Right forelimb (tissue), 1 donor: ENCODE data around the gene GPATCH1.
A peak's percentile ranks its signal among the peaks of the same experiment; 100 is the strongest.
"Not testable (repeated sequence)": the region's sequence is repeated elsewhere in the genome, so short reads cannot be mapped to it uniquely, and the experiment has no call there.

Experiments used
- DNase-seq: peaks from one replicate; pipeline ENCODE4 v3.0.0-alpha.2; 2018

Gene GPATCH1

DNA sequence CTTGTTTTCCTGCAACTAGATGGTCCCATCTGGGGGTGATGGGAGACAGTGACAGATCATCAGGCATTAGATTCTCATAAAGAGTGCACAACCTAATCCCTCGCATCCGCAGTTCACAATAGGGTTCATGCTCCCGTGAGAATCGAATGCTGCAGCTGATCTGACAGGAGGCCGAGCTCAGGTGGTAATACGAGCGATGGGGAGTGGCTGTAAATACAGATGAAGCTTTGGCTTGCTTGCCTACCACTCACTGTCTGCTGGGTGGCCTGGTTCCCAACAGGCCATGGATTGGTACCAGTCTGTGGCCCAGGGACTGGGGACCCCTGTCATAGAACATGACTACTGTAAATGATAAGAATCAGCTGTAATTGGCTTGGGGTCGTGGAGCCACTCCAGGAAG, 78.9 kb downstream of the GPATCH1 start:
- no peak for DNase-seq

DNA sequence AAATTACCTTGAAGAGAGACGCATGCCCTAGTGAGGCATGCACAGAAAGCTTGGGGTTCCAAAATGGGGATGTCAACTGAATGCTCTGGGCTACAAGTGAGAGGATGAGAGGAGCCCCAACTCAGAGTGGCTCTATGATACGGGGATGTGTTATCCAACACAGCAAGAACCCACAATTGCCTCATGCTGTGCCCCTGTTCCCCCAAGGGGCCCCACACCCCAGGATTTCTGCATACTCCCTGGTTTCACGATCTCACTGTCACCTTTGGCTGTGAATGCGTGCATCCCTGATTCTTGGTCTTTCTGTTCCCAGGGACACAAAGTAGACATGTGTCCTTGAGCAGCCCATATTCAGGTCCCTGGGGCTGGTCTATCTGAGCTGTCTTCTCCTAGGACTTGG, 80.2 kb downstream of the GPATCH1 start:
- DNase-seq = no peak

DNA sequence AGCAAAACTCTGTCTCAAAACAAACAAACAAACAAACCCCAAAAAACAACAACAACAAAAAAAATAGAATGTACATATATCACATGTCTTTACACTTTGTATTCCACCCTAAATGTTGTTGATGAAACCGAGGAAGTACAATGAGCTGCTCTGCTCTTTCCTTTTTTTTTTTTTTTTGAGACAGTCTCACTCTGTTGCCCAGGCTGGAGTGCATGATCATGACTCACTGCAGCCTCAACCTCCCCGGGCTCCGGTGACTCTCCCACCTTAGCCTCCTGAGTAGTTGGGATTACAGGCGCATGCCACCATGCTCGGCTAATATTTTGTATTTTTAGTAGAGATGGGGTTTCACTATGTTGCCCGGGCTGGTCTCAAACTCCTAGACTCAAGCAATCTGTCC, 82.5 kb downstream of the GPATCH1 start:
- DNase-seq = no peak

DNA sequence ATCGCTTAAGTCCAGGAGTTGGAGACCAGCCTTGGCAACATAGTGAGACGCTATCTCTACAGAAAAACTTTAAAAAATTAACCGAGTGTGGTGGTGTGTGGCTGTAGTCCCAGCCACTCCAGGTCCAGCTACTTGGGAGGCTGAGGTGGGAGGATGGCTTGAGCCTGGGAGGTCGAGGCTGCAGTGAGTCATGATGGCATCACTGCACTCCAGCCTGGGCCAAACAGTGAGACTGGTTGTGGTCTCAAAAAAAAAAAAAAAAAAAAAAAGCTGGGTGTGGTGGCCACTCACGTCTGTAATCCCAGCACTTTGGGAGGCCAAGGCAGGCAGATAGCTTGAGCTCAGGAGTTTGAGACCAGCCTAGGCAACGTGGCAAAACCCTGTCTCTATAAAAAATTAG, 85.1 kb downstream of the GPATCH1 start:
- DNase-seq = not testable (repeated sequence)

DNA sequence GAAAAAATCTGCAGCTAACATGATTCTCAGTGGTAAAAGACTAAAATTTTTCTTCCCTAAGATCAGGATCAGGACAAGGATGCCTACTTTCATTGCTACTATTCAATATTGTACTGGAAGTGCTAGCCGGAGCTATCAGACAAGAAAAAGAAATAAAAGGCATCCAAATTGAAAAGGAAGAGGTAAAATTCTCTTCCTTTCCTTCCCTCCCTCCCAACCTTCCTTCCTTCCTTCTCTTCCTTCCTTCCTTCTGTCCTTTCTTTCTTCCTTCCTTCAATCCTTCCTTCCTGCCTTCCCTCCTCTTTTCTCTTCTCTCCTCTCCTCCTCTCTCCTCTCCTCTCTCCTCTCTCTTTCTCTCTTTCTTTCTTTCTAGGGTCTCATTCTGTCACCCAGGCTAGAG, 86.5 kb downstream of the GPATCH1 start:
- no peak for DNase-seq

DNA sequence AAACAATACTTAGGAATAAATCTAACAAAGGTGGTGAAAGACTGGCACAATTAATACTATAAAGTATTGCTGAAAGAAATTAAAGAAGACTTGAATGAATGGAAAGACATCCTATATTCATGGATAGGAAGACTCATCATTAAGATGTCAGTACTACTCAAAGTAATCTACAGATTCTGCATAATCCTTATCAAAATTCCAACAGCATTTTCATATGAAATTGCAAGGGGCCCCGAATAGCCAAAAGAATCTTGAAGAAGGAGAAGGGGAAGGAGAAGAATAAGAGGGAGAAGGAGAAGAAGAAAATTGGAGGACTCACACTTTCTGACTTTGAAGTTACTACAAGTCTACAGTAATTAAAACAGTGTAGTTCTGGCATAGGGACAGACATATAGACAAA, 87.5 kb downstream of the GPATCH1 start:
- no peak for DNase-seq

DNA sequence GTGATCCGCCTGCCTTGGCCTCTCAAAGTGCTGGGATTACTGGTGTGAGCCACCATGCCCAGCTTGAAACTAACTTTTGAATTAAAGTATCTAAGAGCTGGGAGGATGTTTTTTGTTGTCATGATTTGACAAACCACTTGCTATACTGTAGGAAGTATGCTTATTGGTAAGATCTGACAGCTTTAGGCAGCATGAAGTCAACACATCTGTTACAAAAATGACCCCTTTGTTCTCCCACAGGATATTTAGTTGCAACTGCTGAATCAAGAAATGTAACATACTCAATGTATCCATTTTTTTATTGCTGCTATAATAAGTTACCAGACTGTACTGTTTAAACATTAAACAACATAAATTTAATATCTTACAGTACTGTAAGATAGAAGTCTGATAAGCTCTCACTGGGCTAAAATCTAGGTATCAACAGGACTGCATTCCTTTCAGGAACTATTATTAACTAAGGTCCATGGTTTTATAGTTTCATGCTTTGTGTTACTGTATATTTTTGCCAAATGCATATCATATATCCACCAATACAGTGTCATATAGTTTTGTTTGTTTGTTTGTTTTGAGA, 90.3 kb downstream of the GPATCH1 start:
- no peak for DNase-seq

DNA sequence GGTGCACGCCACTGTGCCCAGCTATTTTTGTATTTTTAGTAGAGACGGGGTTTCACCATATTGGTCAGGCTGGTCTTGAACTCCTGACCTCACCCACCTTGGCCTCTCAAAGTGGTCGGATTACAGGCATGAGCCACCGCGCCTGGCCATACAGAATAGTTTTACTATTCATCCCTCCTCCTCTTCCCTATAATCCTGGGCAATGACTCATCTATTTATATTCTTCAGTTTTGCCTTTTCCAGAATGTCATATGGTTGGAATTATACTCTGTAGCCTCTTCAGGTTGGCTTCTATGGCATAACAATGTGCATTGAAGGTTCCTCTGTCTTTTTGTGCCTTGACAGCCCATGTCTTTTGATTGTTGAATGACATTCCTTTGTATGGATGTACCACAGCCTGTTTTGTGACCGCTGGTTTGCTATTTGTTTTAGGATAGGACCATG, 91.0 kb downstream of the GPATCH1 start:
- DNase-seq = no peak

DNA sequence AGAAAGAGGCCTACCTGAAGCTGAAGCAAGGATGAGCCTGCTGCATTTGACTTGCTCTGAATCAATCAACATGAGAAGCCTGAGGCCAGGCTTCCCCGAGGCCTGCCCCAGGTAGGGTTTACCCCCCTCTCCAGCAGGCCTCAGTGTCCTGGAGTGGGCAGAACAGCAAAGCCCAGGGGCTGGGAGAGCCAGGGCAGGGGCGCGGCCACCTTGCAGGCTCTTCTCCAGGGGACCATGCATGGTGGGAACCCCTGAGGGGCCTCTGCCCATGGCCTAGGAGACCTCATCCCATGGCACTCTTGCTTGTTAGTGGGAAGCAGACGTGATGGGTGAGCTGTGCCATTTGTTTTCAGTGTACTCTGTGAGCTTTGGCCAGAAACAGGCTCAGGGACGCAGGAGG, 93.2 kb downstream of the GPATCH1 start:
- no peak for DNase-seq

DNA sequence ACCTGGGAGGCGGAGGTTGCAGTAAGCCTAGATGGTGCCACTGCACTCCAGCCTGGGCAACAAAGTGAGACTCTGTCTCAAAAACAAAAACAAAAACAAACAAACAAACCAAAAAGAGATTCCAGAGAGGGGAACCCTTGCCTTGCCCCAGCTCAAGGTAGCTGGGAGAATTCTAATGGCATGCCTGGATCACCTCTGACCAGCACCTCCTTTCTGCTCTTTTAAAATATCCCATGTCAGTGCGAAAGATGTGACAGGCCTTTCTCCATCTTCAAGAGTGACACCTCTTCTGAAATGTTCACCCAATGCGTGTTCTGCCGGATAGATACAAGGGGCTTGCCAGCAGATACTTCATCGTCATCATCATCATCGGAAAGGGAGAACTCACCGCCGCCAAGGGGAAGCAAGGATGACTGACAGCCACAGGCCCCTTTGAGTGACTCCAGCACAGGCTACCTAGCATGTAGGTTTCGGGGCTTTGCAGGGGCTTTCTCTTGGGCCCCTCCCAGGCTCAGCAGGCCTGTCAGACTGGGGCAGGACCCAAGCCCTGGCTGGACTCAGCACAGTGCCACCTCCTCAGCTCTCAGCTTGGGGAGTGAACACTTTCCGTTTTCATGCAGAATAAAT, 94.3 kb downstream of the GPATCH1 start:
- DNase-seq = no peak

DNA sequence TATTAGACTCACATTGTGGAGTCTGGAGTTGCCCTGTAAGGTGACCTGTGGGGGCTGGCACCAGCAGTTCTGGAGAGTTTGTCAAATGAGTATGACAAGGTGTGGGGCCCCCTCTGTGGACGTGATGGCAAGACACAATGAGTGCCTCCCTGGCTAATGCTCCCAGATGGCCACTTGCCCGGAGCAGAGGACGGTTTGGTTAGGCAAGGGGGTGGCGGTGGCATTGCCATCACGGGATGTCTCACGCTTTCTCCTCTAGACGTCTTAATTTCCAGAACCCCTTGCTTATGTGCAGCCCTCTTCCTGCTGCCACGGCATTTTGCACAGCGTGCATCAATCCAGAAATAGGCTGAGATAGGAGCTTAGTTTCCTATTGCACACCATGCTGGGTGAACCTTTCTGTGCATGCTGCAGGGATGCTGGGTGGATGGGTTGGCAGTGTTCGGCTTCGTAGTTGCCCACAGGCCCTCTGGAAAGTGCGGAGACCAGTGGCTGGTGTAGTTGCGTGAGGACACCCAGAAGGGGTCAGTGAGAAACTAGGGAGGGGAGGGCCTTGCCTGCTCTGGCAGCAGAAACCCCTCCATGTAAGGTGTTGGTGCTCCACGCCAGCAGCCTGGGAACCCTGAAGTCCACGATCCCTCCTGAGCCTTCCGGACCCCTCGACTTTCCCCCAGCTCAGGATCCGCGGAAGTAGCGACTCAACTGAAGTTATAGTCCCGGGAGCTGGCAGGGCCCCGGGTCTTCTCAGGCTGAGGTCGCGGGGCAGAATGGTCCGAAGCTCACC, 95.1 kb downstream of the GPATCH1 start:
- no peak for DNase-seq

DNA sequence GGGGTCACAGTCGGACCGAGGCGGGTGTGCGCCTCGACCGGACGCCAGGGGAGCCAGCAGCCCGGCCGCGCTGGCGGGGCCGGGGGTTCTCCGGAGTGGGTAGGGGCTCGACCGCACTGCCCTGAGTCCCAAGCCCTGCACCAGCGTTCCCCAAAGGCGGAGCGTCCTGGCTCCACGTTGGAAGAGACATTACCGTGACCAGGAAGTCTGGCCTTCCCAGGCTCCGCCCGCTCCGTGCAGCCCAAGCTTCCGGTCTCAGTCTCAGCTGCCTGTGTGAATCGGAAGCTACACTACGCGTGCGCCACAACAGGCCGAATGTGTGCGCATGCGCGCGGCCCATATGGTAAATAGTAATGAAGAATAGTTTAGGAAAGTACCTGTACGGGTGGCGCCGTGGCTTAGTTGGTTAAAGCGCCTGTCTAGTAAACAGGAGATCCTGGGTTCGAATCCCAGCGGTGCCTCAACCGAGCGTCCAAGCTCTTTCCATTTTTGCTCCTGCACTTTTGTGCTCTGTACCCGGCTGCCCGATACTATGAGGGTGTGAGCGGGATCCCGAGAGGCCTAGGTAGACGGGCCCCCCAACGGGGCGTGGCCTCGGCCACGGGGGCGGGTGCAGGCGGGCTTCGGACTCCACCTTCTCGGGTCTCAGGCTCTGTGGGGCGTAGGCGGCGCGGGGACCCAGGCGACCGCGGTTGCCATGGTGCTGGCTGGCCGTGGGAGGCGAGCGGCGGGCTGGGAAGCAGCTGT, 95.9 kb downstream of the GPATCH1 start:
- peak; percentile 100 for DNase-seq

DNA sequence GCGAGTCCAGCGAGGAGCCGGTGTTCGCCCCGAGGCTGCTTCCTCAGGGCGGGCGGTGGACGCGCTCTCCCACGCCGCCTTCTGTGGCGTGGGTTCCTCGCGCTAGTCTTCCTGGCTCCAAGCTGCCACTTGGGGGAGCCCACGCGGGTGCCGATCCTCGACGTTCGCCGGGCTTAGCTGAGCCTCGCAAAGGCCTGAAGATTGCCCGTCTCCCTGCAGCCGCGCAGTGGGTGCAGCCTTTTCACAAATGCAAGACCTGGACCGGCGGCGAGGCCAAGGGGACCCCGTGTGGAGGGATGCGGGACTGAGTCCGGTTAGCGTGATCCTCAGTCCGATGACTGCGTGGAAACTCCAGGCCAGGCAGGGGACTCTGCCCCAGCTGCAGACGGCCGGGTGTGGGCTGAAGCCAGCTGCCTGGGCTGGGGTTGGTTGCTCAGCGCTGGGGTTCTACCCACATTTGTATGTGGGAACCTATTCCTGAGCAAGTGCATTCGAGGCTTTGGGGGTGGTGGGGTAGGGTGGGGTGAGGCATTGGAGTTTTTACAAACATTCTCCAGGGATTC, 96.5 kb downstream of the GPATCH1 start:
- no peak for DNase-seq
